CD4-positive, alpha-beta T cell (primary cell): ENCODE results near the gene CCL13. TPM values are rescaled to one million over a fixed set of nuclear protein-coding genes. Genes with fewer than 3 reads are reported as not detected.

ENCODE experiments used
- ATAC-seq: fragments of 200-7000 bp; cut with Tn5 transposase; one replicate; pipeline ENCODE4 v1.10.0; 2022; ENCODE audit warnings: mild to moderate bottlenecking; ENCODE audit not compliant: poor library complexity
- CTCF ChIA-PET: fragments of 350-600 bp; sonication (Branson Sonifier 250); formaldehyde crosslinking; loops from one replicate; lab custom pipeline; 2021; ENCODE audit warnings: antibody characterized with exemption, inconsistent platforms; lab: Charles Lee
- POLR2A ChIA-PET: fragments of 350-600 bp; sonication (Branson Sonifier 250); formaldehyde crosslinking; loops from one replicate; lab custom pipeline; 2021; ENCODE audit warnings: antibody characterized with exemption, inconsistent platforms; lab: Charles Lee
- DNase-seq, 14 experiments: peaks; one replicate each; pipeline ENCODE4 v3.0.0-alpha.2; 2013 to 2020; ENCODE audit warnings: mixed read lengths in 2 of 14
- H3K27ac ChIP-seq, 2 donors: one replicate each; pipeline versions ENCODE4 v1.5.1 to v1.7.0; 2013; ENCODE audit warnings: low read length in 2 of 2, low read depth in 1 of 2, mild to moderate bottlenecking in 1 of 2
- H3K27me3 ChIP-seq, 2 experiments: 1 replicate in 1 of 2; 2 replicates in 1 of 2; pipeline versions ENCODE4 v1.6.1 to v1.7.0; 2013; ENCODE audit warnings: low read length in 2 of 2, control low read depth in 1 of 2, mild to moderate bottlenecking in 1 of 2, moderate library complexity in 1 of 2; ENCODE audit not compliant: insufficient read depth in 2 of 2, control insufficient read depth in 1 of 2
- H3K36me3 ChIP-seq: one replicate; pipeline ENCODE4 v1.6.1; 2013; ENCODE audit warnings: low read length, control low read depth; ENCODE audit not compliant: insufficient read depth
- H3K4me1 ChIP-seq: one replicate; pipeline ENCODE4 v1.6.1; 2013; ENCODE audit warnings: low read length, control low read depth; ENCODE audit not compliant: insufficient read depth
- H3K4me3 ChIP-seq: one replicate; pipeline ENCODE4 v1.5.1; 2013; ENCODE audit warnings: mild to moderate bottlenecking, low read length, moderate library complexity
- H3K9me3 ChIP-seq, 2 experiments: 1 replicate in 1 of 2; 2 replicates in 1 of 2; pipeline versions ENCODE4 v1.6.1 to v1.7.0; 2013; ENCODE audit warnings: low read length in 2 of 2, mild to moderate bottlenecking in 2 of 2, control low read depth in 1 of 2, moderate library complexity in 1 of 2; ENCODE audit not compliant: control insufficient read depth in 1 of 2, insufficient read depth in 1 of 2
- H3K27ac Mint-ChIP-seq: one replicate; pipeline ENCODE4 v1.8.0; 2020; ENCODE audit warnings: mixed read lengths
- H3K27me3 Mint-ChIP-seq: one replicate; pipeline ENCODE4 v1.8.0; 2021; ENCODE audit warnings: mixed read lengths
- H3K36me3 Mint-ChIP-seq: one replicate; pipeline ENCODE4 v1.8.0; 2021; ENCODE audit warnings: low read depth, mixed read lengths
- H3K4me1 Mint-ChIP-seq: one replicate; pipeline ENCODE4 v1.8.0; 2021; ENCODE audit warnings: low read depth, mixed read lengths
- H3K4me3 Mint-ChIP-seq: one replicate; pipeline ENCODE4 v1.8.0; 2020; ENCODE audit warnings: mild to moderate bottlenecking, mixed read lengths
- H3K9me3 Mint-ChIP-seq: one replicate; pipeline ENCODE4 v1.8.0; 2020; ENCODE audit warnings: mixed read lengths
- intact Hi-C, 2 experiments: fragments of 100-400 bp; cut with DNase I in 1 of 2; cut with micrococcal nuclease in 1 of 2; formaldehyde crosslinking; loops; one replicate each; pipeline versions ENCODE4 v1.15.1 to v1.9.0; 2023 to 2025; cut with DNase I, micrococcal nuclease
- total RNA-seq, 174 experiments: library from RNA in 2 of 174; stranded (reverse) in 2 of 174; gene quantifications; one replicate each; pipeline ENCODE4 v1.2.3 and lab custom pipeline; 2021 to 2026
- TF ChIP-seq, protein P1 (sequence below): fragments of 200-600 bp; IDR thresholded peaks from one replicate; pipeline ENCODE4 v1.8.0; 2022; ENCODE audit warnings: antibody characterized with exemption, mild to moderate bottlenecking

CCL13 gene
- total RNA-seq, 2 experiments from 2014 or later: not detected

DNA sequence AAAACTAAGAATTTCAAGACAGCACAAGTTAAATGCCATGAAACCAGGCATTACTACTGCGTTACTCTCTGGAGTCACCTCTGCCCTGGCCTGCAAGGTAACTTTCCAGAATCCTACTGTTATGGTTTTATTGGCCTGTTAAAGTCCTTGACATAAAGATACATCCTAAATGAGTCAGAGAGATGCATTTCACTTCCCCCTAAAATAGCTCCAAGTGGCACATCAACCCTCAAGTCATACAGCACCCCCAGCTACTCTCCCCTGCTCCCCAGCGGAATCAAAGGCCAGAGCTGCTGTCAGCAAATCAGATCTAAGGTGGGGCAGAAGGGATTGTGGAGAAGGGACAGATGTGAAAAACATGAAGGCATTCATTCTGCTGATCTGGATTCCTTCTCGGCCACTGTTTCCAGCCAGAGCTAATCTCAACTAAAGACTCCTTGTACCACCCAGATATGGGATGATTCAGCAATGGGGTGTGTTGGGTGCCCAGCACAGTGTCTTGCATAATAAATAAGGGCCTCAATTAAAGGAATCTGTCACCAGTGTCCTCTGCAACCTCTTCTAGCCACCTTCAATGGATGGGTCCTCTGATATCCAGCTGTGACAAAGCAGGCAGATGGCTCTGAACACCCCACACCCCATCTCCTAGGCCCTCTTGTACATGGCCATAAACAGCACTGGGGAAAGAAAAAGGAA lies 15.3 kb downstream of the CCL13 start:
- ATAC-seq (no peak), DNase-seq (no peak)
- no peak overlapping the region for H3K4me3 ChIP-seq
- H3K27me3 ChIP-seq: no peaks in the 10 kb centered on the region
- Mint-ChIP-seq H3K9me3 (no peaks in the 10 kb centered on the region), H3K36me3 (no peaks in the 10 kb centered on the region), H3K27me3 (no peaks in the 10 kb centered on the region), H3K4me1 (no peaks in the 10 kb centered on the region), H3K27ac (no peak overlapping the region), H3K4me3 (no peak overlapping the region)
- TF ChIP-seq, protein P1, sequence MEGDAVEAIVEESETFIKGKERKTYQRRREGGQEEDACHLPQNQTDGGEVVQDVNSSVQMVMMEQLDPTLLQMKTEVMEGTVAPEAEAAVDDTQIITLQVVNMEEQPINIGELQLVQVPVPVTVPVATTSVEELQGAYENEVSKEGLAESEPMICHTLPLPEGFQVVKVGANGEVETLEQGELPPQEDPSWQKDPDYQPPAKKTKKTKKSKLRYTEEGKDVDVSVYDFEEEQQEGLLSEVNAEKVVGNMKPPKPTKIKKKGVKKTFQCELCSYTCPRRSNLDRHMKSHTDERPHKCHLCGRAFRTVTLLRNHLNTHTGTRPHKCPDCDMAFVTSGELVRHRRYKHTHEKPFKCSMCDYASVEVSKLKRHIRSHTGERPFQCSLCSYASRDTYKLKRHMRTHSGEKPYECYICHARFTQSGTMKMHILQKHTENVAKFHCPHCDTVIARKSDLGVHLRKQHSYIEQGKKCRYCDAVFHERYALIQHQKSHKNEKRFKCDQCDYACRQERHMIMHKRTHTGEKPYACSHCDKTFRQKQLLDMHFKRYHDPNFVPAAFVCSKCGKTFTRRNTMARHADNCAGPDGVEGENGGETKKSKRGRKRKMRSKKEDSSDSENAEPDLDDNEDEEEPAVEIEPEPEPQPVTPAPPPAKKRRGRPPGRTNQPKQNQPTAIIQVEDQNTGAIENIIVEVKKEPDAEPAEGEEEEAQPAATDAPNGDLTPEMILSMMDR: no peak
- intact Hi-C loops: no loop called here
- ChIA-PET POLR2A (no interaction called here), CTCF (no interaction called here)
- H3K9me3 ChIP-seq: no peaks in the 10 kb centered on the region
- H3K4me1 ChIP-seq: peaks cover 2% of the 10 kb centered on the region
- no peaks in the 10 kb centered on the region for H3K36me3 ChIP-seq
- no peak overlapping the region for H3K27ac ChIP-seq

DNA sequence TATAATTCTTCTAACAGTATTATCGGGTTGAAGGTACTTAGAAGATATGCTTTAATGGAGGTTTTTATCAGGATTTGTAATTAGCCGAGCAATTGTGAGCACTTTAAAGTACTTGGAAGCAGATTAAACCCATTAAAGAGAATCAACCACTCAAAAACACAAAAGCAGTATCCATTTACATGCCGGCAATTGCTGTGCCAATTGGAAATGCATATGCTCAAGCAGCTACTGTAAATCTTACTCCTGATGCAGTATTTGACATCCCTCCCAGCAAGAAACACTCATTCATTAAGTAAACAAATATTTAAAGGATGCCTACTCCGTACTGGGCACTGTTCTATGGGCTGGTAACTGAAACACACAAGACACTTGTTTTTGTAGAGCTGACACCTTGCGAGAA lies 18.2 kb downstream of the CCL13 start:
- no peak overlapping the region for H3K4me3 Mint-ChIP-seq
- Histone ChIP-seq H3K4me1 (peaks cover 2% of the 10 kb centered on the region), H3K27ac (no peak overlapping the region), H3K36me3 (no peaks in the 10 kb centered on the region), H3K4me3 (no peak overlapping the region), H3K9me3 (no peaks in the 10 kb centered on the region), H3K27me3 (no peaks in the 10 kb centered on the region)
- ChIA-PET CTCF (no interaction called here), POLR2A (no interaction called here)
- H3K9me3 Mint-ChIP-seq: no peaks in the 10 kb centered on the region
- TF ChIP-seq, protein P1: no peak
- no peaks in the 10 kb centered on the region for H3K27me3 Mint-ChIP-seq
- no peak for ATAC-seq
- no peak overlapping the region for H3K27ac Mint-ChIP-seq
- peaks cover 9% of the 10 kb centered on the region for H3K4me1 Mint-ChIP-seq
- intact Hi-C loops: no loop called here
- no peak for DNase-seq
- H3K36me3 Mint-ChIP-seq: no peaks in the 10 kb centered on the region

DNA sequence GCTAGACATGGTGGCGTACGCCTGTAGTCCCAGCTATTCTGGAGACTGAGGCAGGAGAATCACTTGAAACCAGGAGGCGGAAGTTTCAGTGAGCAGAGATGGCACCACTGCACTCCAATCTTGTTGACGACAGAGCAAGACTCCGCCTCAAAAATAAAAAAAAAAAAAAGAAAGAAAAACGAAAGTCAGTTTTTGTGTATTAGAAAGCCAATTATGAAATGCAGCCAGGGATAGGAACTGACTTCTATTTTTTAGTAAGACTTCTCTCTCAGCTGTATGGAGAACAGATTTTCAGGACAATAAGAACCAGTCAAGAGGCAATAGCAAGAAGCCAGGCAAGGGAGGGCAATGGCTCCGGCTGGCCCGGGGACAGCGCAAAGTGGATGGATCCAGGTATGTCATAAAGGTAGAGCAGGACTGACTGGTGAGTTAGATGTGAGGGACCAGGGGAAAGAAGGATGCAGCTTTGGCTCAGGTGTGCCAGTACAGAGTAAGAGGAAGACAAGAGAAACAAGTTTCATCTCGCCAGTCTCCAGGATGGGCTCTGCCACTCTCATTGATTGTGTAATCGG lies 19.2 kb downstream of the CCL13 start:
- TF ChIP-seq, protein P1: no peak
- Mint-ChIP-seq H3K36me3 (no peaks in the 10 kb centered on the region), H3K27ac (no peak overlapping the region), H3K4me3 (no peak overlapping the region), H3K27me3 (no peaks in the 10 kb centered on the region), H3K4me1 (peaks cover 9% of the 10 kb centered on the region), H3K9me3 (no peaks in the 10 kb centered on the region)
- H3K36me3 ChIP-seq: no peaks in the 10 kb centered on the region
- H3K27me3 ChIP-seq: no peaks in the 10 kb centered on the region
- ChIA-PET POLR2A (no interaction called here), CTCF (no interaction called here)
- H3K27ac ChIP-seq: no peak overlapping the region
- H3K4me3 ChIP-seq: no peak overlapping the region
- intact Hi-C loops: no loop called here
- H3K4me1 ChIP-seq: no peaks in the 10 kb centered on the region
- H3K9me3 ChIP-seq: no peaks in the 10 kb centered on the region
- no peak for DNase-seq
- no peak for ATAC-seq
